Transverse colon (tissue), 3 donors: ENCODE data around the gene LMOD1.

Experiments
- POLR2A ChIP-seq: fragments of 450-650 bp; IDR thresholded peaks from one replicate; pipeline ENCODE4 v1.6.1; 2016; ENCODE audit warnings: antibody characterized with exemption, mild to moderate bottlenecking, moderate library complexity
- TF ChIP-seq, protein P1 (sequence below), 5 experiments: fragments of 200-600 bp in 3 of 5; fragments of 450-650 bp in 2 of 5; sonication (generic) in 3 of 5; IDR thresholded peaks; 1 replicate in 2 of 5; 2 replicates in 3 of 5; pipeline ENCODE4 v1.5.1; 2016 to 2017; ENCODE audit warnings: antibody characterized with exemption in 5 of 5, inconsistent platforms in 3 of 5, mild to moderate bottlenecking in 2 of 5, moderate library complexity in 1 of 5

DNA sequence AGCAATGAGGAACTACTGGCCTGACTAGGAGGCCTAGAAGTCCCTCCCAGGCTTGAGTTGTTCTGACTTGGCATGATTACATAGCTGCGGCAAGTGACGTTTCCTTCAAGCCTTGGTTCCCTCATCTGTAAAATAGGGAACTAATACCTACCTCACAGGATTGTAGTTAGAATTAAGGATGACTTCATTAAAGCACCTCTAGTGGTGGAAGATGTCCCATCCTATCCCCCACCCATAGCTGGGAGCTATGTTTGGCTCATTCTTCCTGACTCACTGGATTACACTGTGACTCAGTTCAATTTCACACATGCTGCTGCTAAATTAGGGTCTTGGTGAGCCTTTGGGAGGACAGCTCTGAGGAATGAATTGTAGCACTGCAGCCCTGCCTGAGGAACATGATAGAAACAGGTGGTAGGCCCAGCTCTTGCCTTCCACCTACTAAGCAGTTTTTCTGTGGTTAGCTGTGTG, 63.6 kb downstream of the LMOD1 start:
- TF ChIP-seq, protein P1, sequence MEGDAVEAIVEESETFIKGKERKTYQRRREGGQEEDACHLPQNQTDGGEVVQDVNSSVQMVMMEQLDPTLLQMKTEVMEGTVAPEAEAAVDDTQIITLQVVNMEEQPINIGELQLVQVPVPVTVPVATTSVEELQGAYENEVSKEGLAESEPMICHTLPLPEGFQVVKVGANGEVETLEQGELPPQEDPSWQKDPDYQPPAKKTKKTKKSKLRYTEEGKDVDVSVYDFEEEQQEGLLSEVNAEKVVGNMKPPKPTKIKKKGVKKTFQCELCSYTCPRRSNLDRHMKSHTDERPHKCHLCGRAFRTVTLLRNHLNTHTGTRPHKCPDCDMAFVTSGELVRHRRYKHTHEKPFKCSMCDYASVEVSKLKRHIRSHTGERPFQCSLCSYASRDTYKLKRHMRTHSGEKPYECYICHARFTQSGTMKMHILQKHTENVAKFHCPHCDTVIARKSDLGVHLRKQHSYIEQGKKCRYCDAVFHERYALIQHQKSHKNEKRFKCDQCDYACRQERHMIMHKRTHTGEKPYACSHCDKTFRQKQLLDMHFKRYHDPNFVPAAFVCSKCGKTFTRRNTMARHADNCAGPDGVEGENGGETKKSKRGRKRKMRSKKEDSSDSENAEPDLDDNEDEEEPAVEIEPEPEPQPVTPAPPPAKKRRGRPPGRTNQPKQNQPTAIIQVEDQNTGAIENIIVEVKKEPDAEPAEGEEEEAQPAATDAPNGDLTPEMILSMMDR (IDR thresholded peaks at IDR 0.05): no peak
- TF ChIP-seq POLR2A: no peak
